Measurements from ENCODE around the gene CUL3. TPM values are rescaled to one million over a fixed set of nuclear protein-coding genes. Genes with fewer than 3 reads are reported as not detected.

CUL3 gene
- total and polyA plus RNA-seq, 10 of the 15 experiments (the other 5 are each of a cell fraction or from before 2014, with no cell fraction given) = 22.0 to 95.4 (median 53.4) TPM

- TF ChIP-seq ZNF687 (IDR thresholded peaks at IDR 0.05) = no peak
Measured at GRCh38 chr2:224557610-224558009, 27.6 kb downstream of the CUL3 start (continued).

GRCh38 chr2:224556381-224556780 is 28.8 kb downstream of the CUL3 start:
- ChIA-PET POLR2A (no interaction called here), SMC1A (ENCODE audit: uncharacterized antibody, unreplicated experiment) (no interaction called here), RAD21 (ENCODE audit: unreplicated experiment) (no interaction called here), CTCF (no interaction called here)
- Histone ChIP-seq H2AFZ (ENCODE audit: control insufficient read depth, low read depth, low read length) (no peak overlapping the region), H4K20me1 (ENCODE audit: control insufficient read depth, insufficient read depth) (peaks cover 4% of the 10 kb centered on the region), H3K27me3 (replicated peaks in 1 of 2; ENCODE audit: control insufficient read depth in 2 of 2, insufficient read depth in 2 of 2, low read length in 1 of 2) (no peaks in the 10 kb centered on the region), H3K4me3 (no peak overlapping the region), H3K27ac (ENCODE audit: control insufficient read depth, insufficient read depth) (no peak overlapping the region), H3K9me3 (replicated peaks; ENCODE audit: control insufficient read depth, insufficient read depth, low read length) (peaks cover 2% of the 10 kb centered on the region; the same call in 1 of the 3 replicates), H3K4me2 (ENCODE audit: control insufficient read depth, insufficient read depth) (no peak overlapping the region), H3K9ac (ENCODE audit: control insufficient read depth, insufficient read depth, low read length) (no peak overlapping the region), H3K4me1 (ENCODE audit: control insufficient read depth, insufficient read depth, low read length) (peaks cover 7% of the 10 kb centered on the region), H3K79me2 (ENCODE audit: control insufficient read depth, insufficient read depth, low read length) (peaks cover 63% of the 10 kb centered on the region), H3K36me3 (ENCODE audit: control insufficient read depth in 2 of 2, insufficient read depth in 2 of 2, low read length in 1 of 2) (peaks cover under 1 to 9% of the 10 kb centered on the region in 2 experiments; a peak in 3 of 4 replicates)
- DNase-seq (ENCODE audit: low read depth, low spot score) (no peak), FAIRE-seq (no peak), ATAC-seq (no peak)
- in situ Hi-C loops (cut with MboI) (no loop called here), intact Hi-C loops (cut with micrococcal nuclease; ENCODE audit: unreplicated experiment) (no loop called here)
- BruUV-seq (replicated peaks) = no TSS peak
- TF ChIP-seq ZZZ3 (IDR thresholded peaks at IDR 0.05; ENCODE audit: control insufficient read depth, insufficient read length, low read depth) = no peak
- TF ChIP-seq POLR2AphosphoS5 (IDR thresholded peaks at IDR 0.05; ENCODE audit: low read length) = no peak
- no peak for TF ChIP-seq E2F8 (IDR thresholded peaks at IDR 0.05; ENCODE audit: low read depth, partially characterized antibody)
- no peak for TF ChIP-seq PAX8 (IDR thresholded peaks at IDR 0.05)
- TF ChIP-seq GABPA (IDR thresholded peaks at IDR 0.05; ENCODE audit: low read depth) = no peak
- TF ChIP-seq SKIL (IDR thresholded peaks at IDR 0.05; ENCODE audit: low read depth, poor library complexity, severe bottlenecking) = no peak
- TF ChIP-seq CHD2 (IDR thresholded peaks at IDR 0.05; ENCODE audit: borderline replicate concordance, low read depth, low read length) = no peak
- no peak for TF ChIP-seq NRF1 (conservative IDR thresholded peaks at IDR 0.05; ENCODE audit: low read depth, low read length)
- no peak for TF ChIP-seq E2F4 (IDR thresholded peaks at IDR 0.05; ENCODE audit: low read depth, low read length)
- TF ChIP-seq HDAC2 (IDR thresholded peaks at IDR 0.05) = no peak
- TF ChIP-seq IKZF1 (conservative IDR thresholded peaks at IDR 0.05) = no peak
- TF ChIP-seq PAX5 (IDR thresholded peaks at IDR 0.05; ENCODE audit: borderline replicate concordance, low read depth, low read length) = no peak
- no peak for TF ChIP-seq MYC (IDR thresholded peaks at IDR 0.05; ENCODE audit: insufficient read depth, insufficient read length, insufficient replicate concordance, low read length, severe bottlenecking)

Measured in GM12878 (cell line).